Activated naive CD8-positive, alpha-beta T cell treated with anti-CD3 and anti-CD28 coated beads, Interleukin-2, amount 10 ng/mL, durations not matched to agents 7 days and 5 days (primary cell): Measurements from ENCODE around the gene PRPF6. TPM values are rescaled to one million over a fixed set of nuclear protein-coding genes. Genes with fewer than 3 reads are reported as not detected.
A peak's percentile ranks its signal among the peaks of the same experiment; 100 is the strongest.

ENCODE experiments used
- ATAC-seq: fragments of 150-1000 bp; cut with Tn5 transposase; one replicate; pipeline ENCODE4 v1.10.0; 2021; ENCODE audit warnings: low read depth, moderate library complexity
- POLR2A ChIA-PET: fragments of 350-600 bp; sonication (Branson Sonifier 250); formaldehyde crosslinking; loops from one replicate; lab custom pipeline; 2021; ENCODE audit warnings: antibody characterized with exemption; lab: Charles Lee
- DNase-seq: peaks from one replicate; pipeline ENCODE4 v3.0.0; 2021
- H3K27ac Mint-ChIP-seq: one replicate; pipeline ENCODE4 v1.8.0; 2022; ENCODE audit warnings: mild to moderate bottlenecking, mixed read lengths
- H3K27me3 Mint-ChIP-seq: one replicate; pipeline ENCODE4 v1.8.0; 2022; ENCODE audit warnings: mild to moderate bottlenecking, moderate library complexity, mixed read lengths
- H3K36me3 Mint-ChIP-seq: one replicate; pipeline ENCODE4 v1.8.0; 2021; ENCODE audit warnings: mild to moderate bottlenecking, mixed read lengths
- H3K4me1 Mint-ChIP-seq: one replicate; pipeline ENCODE4 v1.8.0; 2021; ENCODE audit warnings: mixed read lengths
- H3K4me3 Mint-ChIP-seq: one replicate; pipeline ENCODE4 v1.8.0; 2022; ENCODE audit warnings: mild to moderate bottlenecking, moderate library complexity, mixed read lengths
- H3K9me3 Mint-ChIP-seq: one replicate; pipeline ENCODE4 v1.8.0; 2021; ENCODE audit warnings: mixed read lengths
- total RNA-seq, 2 experiments: library from RNA; stranded (reverse); gene quantifications; one replicate each; pipeline ENCODE4 v1.2.3, GENCODE V29; 2021

The PRPF6 gene
- total RNA-seq, 2 experiments from 2014 or later: 76.7 to 78.4 TPM

DNA sequence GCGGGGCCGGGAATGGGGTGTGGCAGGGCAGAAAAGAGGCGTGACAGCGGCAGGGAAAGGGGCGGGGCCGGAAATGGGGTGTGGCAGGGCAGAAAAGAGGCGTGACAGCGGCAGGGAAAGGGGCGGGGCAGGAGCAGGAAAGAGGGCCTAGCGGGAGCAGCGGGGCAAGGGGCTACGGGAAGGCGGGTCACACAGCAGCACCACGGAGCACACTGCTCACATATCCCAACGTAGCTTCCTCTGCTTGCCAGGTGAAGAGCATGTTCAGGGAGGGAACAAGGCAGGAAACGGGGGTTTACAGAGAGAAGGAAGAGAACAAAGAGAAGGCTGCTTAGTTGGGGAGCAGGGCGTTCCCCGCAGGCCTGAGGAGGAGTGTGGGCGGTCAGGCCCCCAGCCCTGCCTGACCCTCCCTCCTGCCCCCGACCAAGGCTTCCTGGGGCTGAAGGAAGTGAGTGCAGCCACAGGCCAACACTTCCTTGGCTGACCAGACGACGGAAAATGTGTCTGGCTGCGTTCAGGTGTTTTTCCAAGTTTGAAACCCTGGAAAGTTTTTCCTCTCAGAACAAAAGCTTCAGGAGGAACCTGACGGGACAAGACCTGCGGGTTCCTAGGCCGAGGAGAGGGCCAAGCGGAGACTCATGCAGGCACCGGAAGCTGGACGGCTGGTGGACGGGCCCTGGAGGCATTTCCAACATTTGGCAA lies 38.5 kb upstream of the PRPF6 start:
- POLR2A ChIA-PET: interaction anchor here (1.5 kb wide), 1 partner anchor 14 kb away, joined by 8 read pairs; the partner anchor contains the start of gene UCKL1
- DNase-seq: peak; percentile 71

DNA sequence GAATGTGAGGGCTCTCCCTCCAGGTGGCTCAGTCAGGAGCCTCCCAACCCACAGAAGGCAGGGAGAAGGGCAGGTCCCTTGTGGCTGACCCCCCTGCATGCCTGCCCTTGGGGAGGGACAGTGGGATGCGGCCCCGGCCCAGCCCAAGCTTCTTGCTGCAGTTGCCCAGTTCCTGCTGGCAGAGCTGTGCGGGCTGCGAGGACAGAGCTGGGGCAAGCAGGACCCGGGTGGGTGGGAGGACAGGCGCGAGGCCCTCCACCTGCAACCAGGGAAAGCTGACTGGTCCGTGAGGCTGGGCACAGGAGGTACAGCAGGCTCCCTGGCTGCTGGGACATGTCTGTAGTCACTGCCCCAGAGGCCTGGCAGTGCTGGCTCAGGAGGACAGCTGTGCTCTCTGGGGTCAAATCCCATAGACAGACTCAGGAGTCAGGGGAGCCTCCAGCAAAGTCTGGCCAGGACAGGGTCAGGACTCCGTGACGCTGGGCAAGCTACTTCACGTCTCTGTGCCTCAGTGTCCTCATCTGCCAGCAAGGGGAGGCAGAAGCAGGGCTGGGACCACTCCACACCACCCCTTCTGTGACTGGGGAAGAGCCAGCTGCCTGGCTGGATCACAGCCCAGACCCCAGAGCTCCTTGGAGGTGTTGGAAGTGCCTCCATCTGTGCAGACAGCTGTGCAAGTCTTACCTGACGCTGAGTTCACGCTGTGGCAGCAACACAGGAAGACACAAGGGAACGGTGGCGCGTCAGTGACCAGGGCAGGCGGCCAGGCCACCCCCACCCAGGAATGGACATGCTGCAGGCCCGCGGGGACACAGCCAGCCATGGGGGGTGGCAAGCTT lies 37.7 kb upstream of the PRPF6 start:
- Mint-ChIP-seq H3K4me3 (no peak overlapping the region), H3K27ac (no peak overlapping the region), H3K4me1 (peaks cover 19% of the 10 kb centered on the region), H3K27me3 (no peaks in the 10 kb centered on the region), H3K36me3 (peaks cover under 1% of the 10 kb centered on the region), H3K9me3 (no peaks in the 10 kb centered on the region)
- POLR2A ChIA-PET: no interaction called here
- DNase-seq (no peak), ATAC-seq (no peak)

More for the DNA sequence above, 38.5 kb upstream of the PRPF6 start:
- H3K27ac Mint-ChIP-seq: peak overlapping the region; percentile 90
- peak overlapping the region; percentile 63 for H3K4me3 Mint-ChIP-seq
- peaks cover 14% of the 10 kb centered on the region for H3K4me1 Mint-ChIP-seq
- H3K9me3 Mint-ChIP-seq: no peaks in the 10 kb centered on the region
- no peak for ATAC-seq
- H3K36me3 Mint-ChIP-seq: peaks cover 5% of the 10 kb centered on the region
- no peaks in the 10 kb centered on the region for H3K27me3 Mint-ChIP-seq

DNA sequence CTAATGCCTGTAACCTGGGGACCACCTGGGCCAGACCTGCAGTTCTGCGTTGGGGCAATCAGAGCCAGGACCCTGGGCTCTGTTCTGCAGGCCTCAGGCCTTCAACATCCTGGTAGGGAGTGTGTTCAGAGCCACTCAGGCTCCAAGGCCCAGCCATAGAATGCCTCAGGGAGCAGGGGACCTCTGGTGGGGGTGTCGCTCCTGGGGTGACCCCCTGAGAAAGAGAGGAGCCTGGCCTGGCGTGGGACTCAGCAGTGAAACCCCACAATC lies 37.2 kb upstream of the PRPF6 start:
- POLR2A ChIA-PET: no interaction called here
- Mint-ChIP-seq H3K9me3 (no peaks in the 10 kb centered on the region), H3K36me3 (peaks cover 2% of the 10 kb centered on the region), H3K27me3 (no peaks in the 10 kb centered on the region), H3K4me1 (peaks cover 23% of the 10 kb centered on the region), H3K4me3 (no peak overlapping the region), H3K27ac (no peak overlapping the region)
- ATAC-seq: no peak
- DNase-seq: no peak

GRCh38 chr20:63944078-63944941 lies 36.6 kb upstream of the PRPF6 start:
- Mint-ChIP-seq H3K4me1 (peaks cover 28% of the 10 kb centered on the region), H3K9me3 (no peaks in the 10 kb centered on the region), H3K4me3 (no peak overlapping the region), H3K27ac (no peak overlapping the region), H3K27me3 (no peaks in the 10 kb centered on the region), H3K36me3 (peaks cover 2% of the 10 kb centered on the region)
- POLR2A ChIA-PET: no interaction called here
- no peak for ATAC-seq
- no peak for DNase-seq

- ATAC-seq (no peak), DNase-seq (no peak)
- H3K27me3 Mint-ChIP-seq: no peaks in the 10 kb centered on the region
- H3K27ac Mint-ChIP-seq: no peak overlapping the region
- H3K4me1 Mint-ChIP-seq: peaks cover 28% of the 10 kb centered on the region
- H3K4me3 Mint-ChIP-seq: no peak overlapping the region
- POLR2A ChIA-PET: no interaction called here
- no peaks in the 10 kb centered on the region for H3K9me3 Mint-ChIP-seq
- H3K36me3 Mint-ChIP-seq: peaks cover 2% of the 10 kb centered on the region
Observed at GRCh38 chr20:63945031-63945658, 35.8 kb upstream of the PRPF6 start.

- Mint-ChIP-seq H3K27me3 (no peaks in the 10 kb centered on the region), H3K4me1 (peaks cover 26% of the 10 kb centered on the region), H3K9me3 (no peaks in the 10 kb centered on the region), H3K27ac (peak overlapping the region; percentile 30), H3K36me3 (peaks cover 2% of the 10 kb centered on the region), H3K4me3 (no peak overlapping the region)
- POLR2A ChIA-PET: no interaction called here
- ATAC-seq (no peak), DNase-seq (no peak)
Observed at GRCh38 chr20:63945921-63946920, 34.7 kb upstream of the PRPF6 start.

- peak overlapping the region; percentile 53 for H3K4me3 Mint-ChIP-seq
- ATAC-seq (no peak), DNase-seq (no peak)
- no peaks in the 10 kb centered on the region for H3K9me3 Mint-ChIP-seq
- peaks cover 2% of the 10 kb centered on the region for H3K36me3 Mint-ChIP-seq
- peaks cover 22% of the 10 kb centered on the region for H3K4me1 Mint-ChIP-seq
- H3K27ac Mint-ChIP-seq: peak overlapping the region; percentile 36
- H3K27me3 Mint-ChIP-seq: no peaks in the 10 kb centered on the region
- POLR2A ChIA-PET: interaction anchor here (0.7 kb wide), 1 partner anchor 919 kb away, joined by 3 read pairs; no protein-coding TSS in a partner anchor
Observed at GRCh38 chr20:63946986-63947637, 33.8 kb upstream of the PRPF6 start.

- Mint-ChIP-seq H3K4me3 (peak overlapping the region; percentile 85), H3K9me3 (no peaks in the 10 kb centered on the region), H3K36me3 (peaks cover 2% of the 10 kb centered on the region), H3K27ac (peak overlapping the region; percentile 89), H3K27me3 (no peaks in the 10 kb centered on the region), H3K4me1 (peaks cover 19% of the 10 kb centered on the region)
- POLR2A ChIA-PET: interaction anchor here (0.7 kb wide), 1 partner anchor 919 kb away, joined by 3 read pairs; no protein-coding TSS in a partner anchor
- DNase-seq (no peak), ATAC-seq (peak; percentile 27)
Observed at GRCh38 chr20:63947638-63948456, 33.1 kb upstream of the PRPF6 start.

GRCh38 chr20:63950701-63951397 lies 30.1 kb upstream of the PRPF6 start:
- no peak overlapping the region for H3K27ac Mint-ChIP-seq
- peaks cover 6% of the 10 kb centered on the region for H3K36me3 Mint-ChIP-seq
- no peak for ATAC-seq
- peaks cover 32% of the 10 kb centered on the region for H3K4me1 Mint-ChIP-seq
- H3K9me3 Mint-ChIP-seq: no peaks in the 10 kb centered on the region
- no peak for DNase-seq
- POLR2A ChIA-PET: no interaction called here
- H3K27me3 Mint-ChIP-seq: no peaks in the 10 kb centered on the region
- no peak overlapping the region for H3K4me3 Mint-ChIP-seq

DNA sequence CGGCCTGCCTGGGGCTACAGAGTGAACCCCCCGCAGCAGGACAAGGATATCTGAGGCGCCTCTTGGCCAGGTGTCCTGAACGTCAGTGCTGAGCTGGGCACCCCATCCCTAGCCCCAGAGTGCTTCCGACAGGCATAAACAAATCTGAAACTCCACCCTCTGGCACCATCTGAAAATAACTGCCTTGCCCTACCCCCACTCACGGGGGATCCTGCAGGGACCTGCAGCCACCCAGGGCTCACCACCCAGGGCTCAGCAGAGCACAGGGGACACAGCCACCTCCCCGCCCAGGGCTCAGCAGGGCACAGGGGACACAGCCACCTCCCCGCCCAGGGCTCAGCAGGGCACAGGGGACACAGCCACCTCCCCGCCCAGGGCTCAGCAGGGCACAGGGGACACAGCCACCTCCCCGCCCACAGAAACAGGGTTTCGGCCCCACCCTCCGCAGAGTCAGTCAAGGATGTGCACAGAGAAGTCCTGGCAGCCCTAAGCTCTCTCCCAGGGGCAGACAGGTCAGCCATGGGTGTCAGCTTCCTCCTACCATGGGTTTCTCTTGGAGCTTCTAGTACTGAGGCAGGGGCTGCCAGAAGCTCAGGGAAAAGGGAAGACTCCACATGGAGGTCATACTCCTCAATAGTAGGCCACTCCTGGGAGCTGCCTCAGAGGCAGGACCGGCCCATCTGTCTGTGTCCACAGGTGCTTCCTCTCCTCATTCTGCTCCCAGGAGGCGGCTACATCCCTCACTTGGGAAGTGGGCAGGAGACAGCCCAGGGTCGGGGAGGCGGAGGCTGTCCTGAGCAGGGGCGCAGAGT lies 29.3 kb upstream of the PRPF6 start:
- Mint-ChIP-seq H3K4me3 (no peak overlapping the region), H3K27ac (no peak overlapping the region), H3K4me1 (peaks cover 34% of the 10 kb centered on the region), H3K36me3 (peaks cover 6% of the 10 kb centered on the region), H3K9me3 (no peaks in the 10 kb centered on the region), H3K27me3 (no peaks in the 10 kb centered on the region)
- ATAC-seq (no peak), DNase-seq (no peak)
- POLR2A ChIA-PET: no interaction called here
